Measurements from ENCODE around the gene CTNNBIP1. TPM values are rescaled to one million over a fixed set of nuclear protein-coding genes. Genes with fewer than 3 reads are reported as not detected.

The CTNNBIP1 gene
- total RNA-seq, 1 experiment from 2014 or later: 14.6 TPM

DNA sequence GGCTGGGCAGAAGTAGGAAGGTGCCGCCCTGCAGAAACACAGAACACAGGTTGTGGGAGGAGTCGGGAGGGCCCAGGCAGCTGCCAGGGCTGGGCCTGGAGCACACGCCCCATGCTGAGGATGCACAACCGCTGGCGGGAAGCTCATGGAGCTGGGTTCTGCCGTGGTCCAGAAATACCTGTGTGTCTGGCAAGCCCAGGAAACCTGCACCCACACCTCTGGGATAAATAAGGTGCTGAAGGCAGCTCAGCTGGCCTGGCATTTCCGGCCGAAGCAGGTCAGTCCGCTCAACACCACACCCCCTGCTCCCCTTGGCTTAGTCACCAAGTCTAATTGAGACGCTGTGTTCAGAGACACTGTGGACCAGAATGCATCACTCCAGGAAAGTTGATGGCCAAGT, 32.1 kb downstream of the CTNNBIP1 start:
- intact Hi-C loops (cut with micrococcal nuclease; ENCODE audit: unreplicated experiment): loop anchor here (5.0 kb wide), 2 partner anchors 154 to 549 kb away; partner anchors contain the start of gene UBE4B
- H3K36me3 ChIP-seq (ENCODE audit: insufficient read depth, low read length, poor library complexity, severe bottlenecking): no peaks in the 10 kb centered on the region
- ChIA-PET POLR2A (ENCODE audit: low non-redundant PET) (no interaction called here), CTCF (interaction anchor here (0.6 kb wide), 1 partner anchor 17 kb away, joined by 6 read pairs; no protein-coding TSS in a partner anchor)
- TF ChIP-seq, protein P1, sequence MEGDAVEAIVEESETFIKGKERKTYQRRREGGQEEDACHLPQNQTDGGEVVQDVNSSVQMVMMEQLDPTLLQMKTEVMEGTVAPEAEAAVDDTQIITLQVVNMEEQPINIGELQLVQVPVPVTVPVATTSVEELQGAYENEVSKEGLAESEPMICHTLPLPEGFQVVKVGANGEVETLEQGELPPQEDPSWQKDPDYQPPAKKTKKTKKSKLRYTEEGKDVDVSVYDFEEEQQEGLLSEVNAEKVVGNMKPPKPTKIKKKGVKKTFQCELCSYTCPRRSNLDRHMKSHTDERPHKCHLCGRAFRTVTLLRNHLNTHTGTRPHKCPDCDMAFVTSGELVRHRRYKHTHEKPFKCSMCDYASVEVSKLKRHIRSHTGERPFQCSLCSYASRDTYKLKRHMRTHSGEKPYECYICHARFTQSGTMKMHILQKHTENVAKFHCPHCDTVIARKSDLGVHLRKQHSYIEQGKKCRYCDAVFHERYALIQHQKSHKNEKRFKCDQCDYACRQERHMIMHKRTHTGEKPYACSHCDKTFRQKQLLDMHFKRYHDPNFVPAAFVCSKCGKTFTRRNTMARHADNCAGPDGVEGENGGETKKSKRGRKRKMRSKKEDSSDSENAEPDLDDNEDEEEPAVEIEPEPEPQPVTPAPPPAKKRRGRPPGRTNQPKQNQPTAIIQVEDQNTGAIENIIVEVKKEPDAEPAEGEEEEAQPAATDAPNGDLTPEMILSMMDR (conservative IDR thresholded peaks at IDR 0.05; ENCODE audit: low read depth, low read length): no peak
- TF ChIP-seq EZH2 (IDR thresholded peaks at IDR 0.05; ENCODE audit: borderline replicate concordance, low read depth, low read length, poor library complexity, severe bottlenecking): no peak
- BruUV-seq (replicated peaks): no TSS peak
- no peak overlapping the region for H3K4me3 ChIP-seq (ENCODE audit: low read depth, low read length, poor library complexity, severe bottlenecking)
- H3K27ac ChIP-seq (ENCODE audit: low read depth, low read length, poor library complexity, severe bottlenecking): no peak overlapping the region
- H3K27me3 ChIP-seq (replicated peaks; ENCODE audit: insufficient read depth, low read depth, low read length, poor library complexity): no peaks in the 10 kb centered on the region
- H3K9me3 ChIP-seq (ENCODE audit: low read depth, low read length, poor library complexity, severe bottlenecking): no peaks in the 10 kb centered on the region
- H3K4me1 ChIP-seq (ENCODE audit: insufficient read depth, low read length, poor library complexity, severe bottlenecking): peaks cover 10% of the 10 kb centered on the region
- no peak for DNase-seq (ENCODE audit: low spot score)

DNA sequence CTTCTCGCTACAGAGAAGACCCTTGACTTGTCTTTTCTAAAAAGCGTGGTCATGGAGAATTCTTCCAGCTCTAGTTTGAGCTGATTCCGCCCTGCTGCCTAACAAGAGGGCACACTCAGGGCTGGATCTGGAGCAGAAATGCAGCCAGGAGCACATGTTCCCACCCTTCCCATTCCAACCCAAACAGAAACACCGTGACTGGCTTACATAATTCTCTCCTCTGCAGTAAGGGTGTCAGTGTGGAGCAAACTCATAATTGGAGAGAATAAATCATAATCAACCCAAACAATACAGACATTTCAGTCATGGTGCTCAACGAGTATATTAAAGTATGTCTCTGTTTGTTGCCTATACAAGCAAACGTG, 34.5 kb downstream of the CTNNBIP1 start:
- Histone ChIP-seq H3K4me1 (ENCODE audit: insufficient read depth, low read length, poor library complexity, severe bottlenecking) (peaks cover 10% of the 10 kb centered on the region), H3K36me3 (ENCODE audit: insufficient read depth, low read length, poor library complexity, severe bottlenecking) (no peaks in the 10 kb centered on the region), H3K27ac (ENCODE audit: low read depth, low read length, poor library complexity, severe bottlenecking) (no peak overlapping the region), H3K4me3 (ENCODE audit: low read depth, low read length, poor library complexity, severe bottlenecking) (peak overlapping the region; percentile 43), H3K27me3 (replicated peaks; ENCODE audit: insufficient read depth, low read depth, low read length, poor library complexity) (no peaks in the 10 kb centered on the region), H3K9me3 (ENCODE audit: low read depth, low read length, poor library complexity, severe bottlenecking) (no peaks in the 10 kb centered on the region)
- TF ChIP-seq EZH2 (IDR thresholded peaks at IDR 0.05; ENCODE audit: borderline replicate concordance, low read depth, low read length, poor library complexity, severe bottlenecking): no peak
- TF ChIP-seq, protein P1 (conservative IDR thresholded peaks at IDR 0.05; ENCODE audit: low read depth, low read length): no peak
- DNase-seq (ENCODE audit: low spot score): no peak
- BruUV-seq (replicated peaks): no TSS peak
- intact Hi-C loops (cut with micrococcal nuclease; ENCODE audit: unreplicated experiment): loop anchor here (1.0 to 5.0 kb wide), 3 partner anchors 67 to 552 kb away; partner anchors contain the start of gene UBE4B
- CTCF ChIA-PET: interaction anchor here (0.6 to 1.3 kb wide), 2 partner anchors 39 to 43 kb away, joined by 7 read pairs; no protein-coding TSS in a partner anchor
- POLR2A ChIA-PET (ENCODE audit: low non-redundant PET): no interaction called here

DNA sequence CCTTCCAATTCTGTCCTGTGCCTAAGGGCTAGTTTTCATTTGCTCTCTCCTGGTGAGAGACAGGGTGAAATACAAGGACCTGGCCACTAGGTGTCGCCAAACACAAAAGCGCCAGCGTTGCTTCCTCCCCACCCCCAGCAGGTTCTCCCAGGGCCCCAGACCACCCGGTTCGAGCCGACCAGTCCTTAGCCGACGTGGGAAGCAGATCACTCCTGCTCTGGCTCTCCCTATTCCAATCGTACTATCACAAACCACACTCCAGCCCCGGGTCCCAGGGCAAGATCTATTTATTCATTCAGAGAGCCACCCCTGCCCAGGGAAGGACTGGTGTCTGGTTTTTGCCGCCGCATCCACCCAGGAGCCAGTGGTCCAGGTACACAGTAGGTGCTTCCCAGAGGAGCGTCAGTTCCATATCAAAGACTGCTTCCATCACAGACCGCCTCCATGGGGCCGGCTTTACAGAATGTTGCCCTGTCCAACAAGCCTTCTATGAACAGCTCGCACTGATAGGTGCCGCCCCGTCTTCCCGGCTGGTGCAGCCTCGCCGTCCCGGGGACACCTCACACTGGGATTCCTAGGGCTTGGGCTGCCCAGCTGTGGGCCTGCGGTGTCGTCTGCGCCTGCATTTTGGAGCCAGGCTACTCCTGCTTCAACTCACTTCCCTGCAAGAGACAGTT, 35.0 kb downstream of the CTNNBIP1 start:
- intact Hi-C loops (cut with micrococcal nuclease; ENCODE audit: unreplicated experiment): loop anchor here (1.0 to 5.0 kb wide), 3 partner anchors 67 to 552 kb away; partner anchors contain the start of gene UBE4B
- no peaks in the 10 kb centered on the region for H3K27me3 ChIP-seq (replicated peaks; ENCODE audit: insufficient read depth, low read depth, low read length, poor library complexity)
- no peak overlapping the region for H3K27ac ChIP-seq (ENCODE audit: low read depth, low read length, poor library complexity, severe bottlenecking)
- peak overlapping the region; percentile 43 for H3K4me3 ChIP-seq (ENCODE audit: low read depth, low read length, poor library complexity, severe bottlenecking)
- H3K9me3 ChIP-seq (ENCODE audit: low read depth, low read length, poor library complexity, severe bottlenecking): no peaks in the 10 kb centered on the region
- H3K4me1 ChIP-seq (ENCODE audit: insufficient read depth, low read length, poor library complexity, severe bottlenecking): peaks cover 10% of the 10 kb centered on the region
- ChIA-PET CTCF (interaction anchor here (0.6 to 1.3 kb wide), 2 partner anchors 39 to 44 kb away, joined by 7 read pairs; no protein-coding TSS in a partner anchor), POLR2A (ENCODE audit: low non-redundant PET) (no interaction called here)
- H3K36me3 ChIP-seq (ENCODE audit: insufficient read depth, low read length, poor library complexity, severe bottlenecking): no peaks in the 10 kb centered on the region
- BruUV-seq (replicated peaks): no TSS peak
- peak; percentile 87 for DNase-seq (ENCODE audit: low spot score)
- TF ChIP-seq, protein P1 (conservative IDR thresholded peaks at IDR 0.05; ENCODE audit: low read depth, low read length): peak; percentile 95
- no peak for TF ChIP-seq EZH2 (IDR thresholded peaks at IDR 0.05; ENCODE audit: borderline replicate concordance, low read depth, low read length, poor library complexity, severe bottlenecking)

Measured in A673 (cell line).